Transverse colon (tissue), 4 donors: ENCODE results near the gene MLLT10.

Experiments used
- CTCF ChIP-seq, 5 experiments: fragments of 200-600 bp in 3 of 5; fragments of 450-650 bp in 2 of 5; sonication (generic) in 3 of 5; IDR thresholded peaks; 1 replicate in 2 of 5; 2 replicates in 3 of 5; pipeline ENCODE4 v1.5.1; 2016 to 2017; ENCODE audit warnings: antibody characterized with exemption in 5 of 5, inconsistent platforms in 3 of 5, mild to moderate bottlenecking in 2 of 5, moderate library complexity in 1 of 5
- POLR2AphosphoS5 ChIP-seq, 3 donors: sonication (generic); formaldehyde crosslinking; IDR thresholded peaks; one replicate each; pipeline ENCODE4 v1.6.1; 2016; ENCODE audit warnings: antibody characterized with exemption in 3 of 3

- TF ChIP-seq POLR2AphosphoS5 (IDR thresholded peaks at IDR 0.05) (no peak), CTCF (IDR thresholded peaks at IDR 0.05) (no peak)
Measured at GRCh38 chr10:21522631-21523406, 11.2 kb upstream of the MLLT10 start.
